Mesenchymal stem cell (in vitro differentiated cells and primary cell): ENCODE results near the gene ARMC2.

Experiments
- DNase-seq: peaks from one replicate; pipeline ENCODE4 v3.0.0-alpha.2; 2013
- H2AFZ ChIP-seq: one replicate; pipeline ENCODE4 v1.6.1; 2013; ENCODE audit warnings: low read depth, mild to moderate bottlenecking, control low read depth, inconsistent platforms, low read length, moderate library complexity
- H2AK5ac ChIP-seq: 2 replicates; pipeline ENCODE4 v1.6.1; 2013; ENCODE audit warnings: low read length, moderate library complexity, mild to moderate bottlenecking, inconsistent platforms; ENCODE audit not compliant: severe bottlenecking
- H2BK120ac ChIP-seq: one replicate; pipeline ENCODE4 v1.6.1; 2013; ENCODE audit warnings: low read depth, mild to moderate bottlenecking, inconsistent platforms, low read length, moderate library complexity
- H2BK12ac ChIP-seq, 2 experiments: one replicate each; pipeline ENCODE4 v1.6.1; 2013; ENCODE audit warnings: inconsistent platforms in 2 of 2, low read length in 2 of 2, mild to moderate bottlenecking in 2 of 2, moderate library complexity in 2 of 2, control low read depth in 1 of 2
- H2BK15ac ChIP-seq: one replicate; pipeline ENCODE4 v1.6.1; 2013; ENCODE audit warnings: mild to moderate bottlenecking, low read depth, inconsistent platforms; ENCODE audit not compliant: poor library complexity, severe bottlenecking
- H2BK5ac ChIP-seq: 2 replicates; pipeline ENCODE4 v1.6.1; 2013; ENCODE audit warnings: low read depth, mild to moderate bottlenecking, low read length, control low read depth, inconsistent platforms; ENCODE audit not compliant: poor library complexity, severe bottlenecking
- H3K14ac ChIP-seq, 2 experiments: one replicate each; pipeline ENCODE4 v1.6.1; 2013; ENCODE audit warnings: inconsistent platforms in 2 of 2, low read length in 2 of 2, control low read depth in 1 of 2, mild to moderate bottlenecking in 1 of 2, moderate library complexity in 1 of 2
- H3K18ac ChIP-seq, 2 experiments: one replicate each; pipeline ENCODE4 v1.6.1; 2013; ENCODE audit warnings: inconsistent platforms in 2 of 2, low read length in 2 of 2, control low read depth in 1 of 2, low read depth in 1 of 2, mild to moderate bottlenecking in 1 of 2
- H3K23ac ChIP-seq, 2 experiments: one replicate each; pipeline ENCODE4 v1.6.1; 2013; ENCODE audit warnings: inconsistent platforms in 2 of 2, low read length in 2 of 2, mild to moderate bottlenecking in 2 of 2, moderate library complexity in 2 of 2, control low read depth in 1 of 2
- H3K27ac ChIP-seq: 2 replicates; pipeline ENCODE4 v1.5.1; 2013; ENCODE audit warnings: mild to moderate bottlenecking, moderate library complexity, low read length, control low read depth, inconsistent platforms; ENCODE audit not compliant: poor library complexity, severe bottlenecking
- H3K27me3 ChIP-seq, 2 experiments: 2 replicates each; pipeline versions ENCODE4 v1.6.1 to v1.7.0; 2013; ENCODE audit warnings: low read length in 2 of 2, mild to moderate bottlenecking in 2 of 2, moderate library complexity in 2 of 2, control low read depth in 1 of 2, inconsistent platforms in 1 of 2; ENCODE audit not compliant: control insufficient read depth in 1 of 2, insufficient read depth in 1 of 2
- H3K36me3 ChIP-seq, 2 experiments: 2 replicates each; pipeline versions ENCODE4 v1.6.1 to v1.7.0; 2013; ENCODE audit warnings: low read length in 2 of 2, control low read depth in 1 of 2, inconsistent platforms in 1 of 2, low read depth in 1 of 2, mild to moderate bottlenecking in 1 of 2; ENCODE audit not compliant: insufficient read depth in 2 of 2, control insufficient read depth in 1 of 2
- H3K4ac ChIP-seq, 2 experiments: one replicate each; pipeline ENCODE4 v1.6.1; 2013; ENCODE audit warnings: inconsistent platforms in 2 of 2, low read length in 2 of 2, mild to moderate bottlenecking in 2 of 2, moderate library complexity in 2 of 2, control low read depth in 1 of 2, low read depth in 1 of 2
- H3K4me1 ChIP-seq: 2 replicates; pipeline ENCODE4 v1.6.1; 2013; ENCODE audit warnings: low read depth, low read length, control low read depth; ENCODE audit not compliant: control insufficient read depth, insufficient read depth
- H3K4me2 ChIP-seq: 2 replicates; pipeline ENCODE4 v1.6.1; 2013; ENCODE audit warnings: low read length, mild to moderate bottlenecking, inconsistent platforms; ENCODE audit not compliant: poor library complexity, severe bottlenecking
- H3K4me3 ChIP-seq, 2 experiments: 2 replicates each; pipeline versions ENCODE4 v1.5.1 to v1.7.0; 2013; ENCODE audit warnings: low read length in 2 of 2, mild to moderate bottlenecking in 2 of 2, control low read depth in 1 of 2, low read depth in 1 of 2; ENCODE audit not compliant: insufficient read depth in 1 of 2
- H3K79me1 ChIP-seq: replicated peaks from 2 replicates; pipeline ENCODE4 v1.6.1; 2013; ENCODE audit warnings: mild to moderate bottlenecking, control low read depth, low read length, inconsistent platforms; ENCODE audit not compliant: poor library complexity, severe bottlenecking
- H3K9ac ChIP-seq: 2 replicates; pipeline ENCODE4 v1.7.0; 2013; ENCODE audit warnings: mild to moderate bottlenecking, low read length, moderate library complexity
- H3K9me3 ChIP-seq: 2 replicates; pipeline ENCODE4 v1.7.0; 2013; ENCODE audit warnings: mild to moderate bottlenecking, low read length; ENCODE audit not compliant: control insufficient read depth
- H4K8ac ChIP-seq: one replicate; pipeline ENCODE4 v1.6.1; 2013; ENCODE audit warnings: inconsistent platforms, mild to moderate bottlenecking, low read length, moderate library complexity
- H4K91ac ChIP-seq: one replicate; pipeline ENCODE4 v1.6.1; 2013; ENCODE audit warnings: mild to moderate bottlenecking, low read length, inconsistent platforms
- WGBS: methylation state at CpG from one replicate; pipeline ENCODE4 v1.1.7; 2013; ENCODE audit warnings: mixed read lengths; 5-methylcytosine and 5-hydroxymethylcytosine counted together

Gene ARMC2

DNA sequence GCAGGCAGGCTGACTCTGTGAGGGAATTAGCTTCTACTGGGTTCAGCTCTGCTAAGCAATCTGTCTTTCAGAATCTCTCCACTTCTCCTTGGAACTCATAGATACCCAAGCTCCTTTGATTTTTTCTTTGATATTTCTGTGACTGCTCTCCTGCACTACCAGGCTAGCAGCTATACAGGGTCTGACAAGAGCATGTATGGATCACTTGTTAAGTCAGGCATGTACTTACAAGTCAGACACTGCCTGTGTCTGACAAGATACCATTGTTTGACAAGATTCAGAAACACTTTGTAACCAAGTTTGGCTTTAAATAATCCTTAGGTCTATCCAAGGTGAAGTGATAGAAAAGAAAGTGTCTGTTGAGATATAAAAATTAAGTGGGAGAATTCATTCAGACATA lies 167.0 kb downstream of the ARMC2 start:
- Histone ChIP-seq H3K23ac (no peak overlapping the region), H3K14ac (no peak overlapping the region), H3K4me2 (no peak overlapping the region), H4K8ac (no peak overlapping the region), H3K4me1 (no peaks in the 10 kb centered on the region), H3K27ac (no peak overlapping the region), H2BK15ac (no peak overlapping the region), H3K36me3 (no peaks in the 10 kb centered on the region), H3K4ac (no peak overlapping the region), H3K4me3 (no peak overlapping the region), H3K9ac (no peak overlapping the region), H2AFZ (no peak overlapping the region), H3K27me3 (no peaks in the 10 kb centered on the region), H4K91ac (no peak overlapping the region), H3K9me3 (no peaks in the 10 kb centered on the region), H2BK120ac (no peak overlapping the region), H2BK5ac (no peak overlapping the region), H3K18ac (no peak overlapping the region), H2BK12ac (no peak overlapping the region), H3K79me1 (peaks cover 3% of the 10 kb centered on the region), H2AK5ac (no peak overlapping the region)
- DNase-seq = no peak

DNA sequence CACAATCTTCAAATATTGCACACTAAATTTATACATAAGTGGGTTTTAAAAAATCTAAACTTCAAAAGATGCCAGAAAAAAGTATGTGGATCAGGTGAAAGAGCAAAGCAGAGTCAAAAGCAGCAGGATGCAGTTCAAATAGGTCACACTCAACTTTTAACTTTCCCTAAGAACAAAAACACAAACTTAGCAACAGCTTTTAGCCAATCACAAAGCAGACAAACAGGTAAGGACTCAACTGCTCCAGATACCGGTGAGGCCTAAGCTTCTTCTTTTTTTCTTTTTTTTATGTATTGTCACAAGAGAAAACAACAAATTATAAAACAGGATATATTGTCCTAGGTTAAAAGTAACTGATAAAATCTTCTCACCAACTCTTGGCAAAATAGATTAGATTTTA lies 171.7 kb downstream of the ARMC2 start:
- no peaks in the 10 kb centered on the region for H3K36me3 ChIP-seq
- H2BK120ac ChIP-seq = no peak overlapping the region
- H3K4me1 ChIP-seq = no peaks in the 10 kb centered on the region
- no peaks in the 10 kb centered on the region for H3K9me3 ChIP-seq
- no peak overlapping the region for H3K27ac ChIP-seq
- no peak overlapping the region for H3K18ac ChIP-seq
- H4K91ac ChIP-seq = no peak overlapping the region
- H3K27me3 ChIP-seq = no peaks in the 10 kb centered on the region
- no peak overlapping the region for H2BK15ac ChIP-seq
- DNase-seq = no peak
- H3K23ac ChIP-seq = no peak overlapping the region
- H3K9ac ChIP-seq = no peak overlapping the region
- no peak overlapping the region for H2BK5ac ChIP-seq
- no peak overlapping the region for H3K4me3 ChIP-seq
- H3K4ac ChIP-seq = no peak overlapping the region
- peaks cover 5% of the 10 kb centered on the region for H3K79me1 ChIP-seq
- H4K8ac ChIP-seq = no peak overlapping the region
- WGBS = no CpG with 5 or more reads among the region's 1 CpG
- no peak overlapping the region for H3K4me2 ChIP-seq
- H2AK5ac ChIP-seq = no peak overlapping the region
- no peak overlapping the region for H2AFZ ChIP-seq
- H3K14ac ChIP-seq = no peak overlapping the region
- no peak overlapping the region for H2BK12ac ChIP-seq

DNA sequence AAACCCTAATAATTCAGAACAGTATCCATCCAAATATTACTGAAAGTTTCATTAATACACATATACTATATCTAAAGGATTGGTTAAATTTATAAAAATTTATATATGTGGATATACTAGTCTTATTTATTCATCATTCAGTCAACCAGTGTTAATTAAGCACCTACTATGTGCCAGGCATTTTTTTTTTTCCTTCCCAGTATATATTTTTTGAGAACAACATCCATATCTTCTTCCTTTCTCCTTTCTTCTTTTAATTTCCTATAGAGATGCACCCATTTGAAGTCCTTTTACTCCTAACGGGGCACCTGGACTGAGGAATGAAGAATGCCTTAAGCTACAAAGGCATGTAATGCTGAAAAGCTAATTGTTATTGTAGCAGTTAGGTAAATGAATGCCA lies 173.6 kb downstream of the ARMC2 start:
- Histone ChIP-seq H3K18ac (no peak overlapping the region), H2BK12ac (no peak overlapping the region), H2BK120ac (no peak overlapping the region)

DNA sequence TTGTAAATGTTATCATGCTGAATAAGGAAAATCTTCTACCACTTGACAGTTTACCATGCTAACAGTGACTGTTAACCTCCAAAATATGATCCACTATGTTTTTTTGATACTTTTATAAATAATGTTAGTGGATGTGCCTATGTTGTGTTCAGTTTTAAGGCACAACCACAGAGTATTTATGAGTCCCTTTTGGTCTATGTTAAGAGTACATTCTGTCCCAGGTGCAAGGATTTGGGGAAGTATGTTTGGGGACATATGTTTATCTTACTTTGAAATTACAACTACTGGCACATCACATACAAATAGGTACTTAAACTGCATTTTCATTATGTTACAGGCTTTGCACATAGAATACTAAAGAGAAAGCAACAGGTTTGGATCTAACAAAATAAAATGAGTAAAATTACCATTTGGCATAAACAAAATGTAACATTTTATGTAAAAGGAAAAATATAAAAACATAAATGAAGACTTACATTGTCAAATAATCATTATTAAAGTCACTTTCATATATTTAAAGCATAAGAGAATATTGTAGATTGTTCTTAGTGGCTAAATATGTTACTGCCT lies 175.2 kb downstream of the ARMC2 start:
- Histone ChIP-seq H2BK12ac (no peak overlapping the region), H3K14ac (no peak overlapping the region), H2AK5ac (no peak overlapping the region), H3K23ac (no peak overlapping the region), H4K8ac (no peak overlapping the region), H2BK120ac (no peak overlapping the region), H3K27ac (no peak overlapping the region), H3K27me3 (no peaks in the 10 kb centered on the region), H3K4ac (no peak overlapping the region), H3K4me2 (no peak overlapping the region), H3K9ac (no peak overlapping the region), H2AFZ (no peak overlapping the region), H2BK15ac (no peak overlapping the region), H3K4me1 (no peaks in the 10 kb centered on the region), H3K36me3 (no peaks in the 10 kb centered on the region), H4K91ac (no peak overlapping the region), H3K4me3 (no peak overlapping the region), H3K18ac (no peak overlapping the region), H3K9me3 (no peaks in the 10 kb centered on the region), H3K79me1 (peaks cover 5% of the 10 kb centered on the region), H2BK5ac (no peak overlapping the region)
- DNase-seq = no peak

More for the DNA sequence above, 173.6 kb downstream of the ARMC2 start:
- Histone ChIP-seq H3K79me1 (peaks cover 5% of the 10 kb centered on the region), H4K91ac (no peak overlapping the region), H3K4ac (no peak overlapping the region), H3K4me1 (no peaks in the 10 kb centered on the region), H3K4me3 (no peak overlapping the region), H2BK15ac (no peak overlapping the region), H3K27ac (no peak overlapping the region), H2AFZ (no peak overlapping the region), H3K23ac (no peak overlapping the region), H3K27me3 (no peaks in the 10 kb centered on the region), H3K9ac (no peak overlapping the region), H3K14ac (no peak overlapping the region), H3K9me3 (no peaks in the 10 kb centered on the region), H3K36me3 (no peaks in the 10 kb centered on the region), H2AK5ac (no peak overlapping the region), H2BK5ac (no peak overlapping the region), H3K4me2 (no peak overlapping the region), H4K8ac (no peak overlapping the region)
- 88% methylated on average over 1 of the region's 1 CpG for WGBS
- DNase-seq = no peak
